Measurements from ENCODE around the gene PSAP. TPM values are rescaled to one million over a fixed set of nuclear protein-coding genes. Genes with fewer than 3 reads are reported as not detected.

The PSAP gene
- total and polyA plus RNA-seq, 4 experiments from 2014 or later = 248 to 611 (median 324) TPM

DNA sequence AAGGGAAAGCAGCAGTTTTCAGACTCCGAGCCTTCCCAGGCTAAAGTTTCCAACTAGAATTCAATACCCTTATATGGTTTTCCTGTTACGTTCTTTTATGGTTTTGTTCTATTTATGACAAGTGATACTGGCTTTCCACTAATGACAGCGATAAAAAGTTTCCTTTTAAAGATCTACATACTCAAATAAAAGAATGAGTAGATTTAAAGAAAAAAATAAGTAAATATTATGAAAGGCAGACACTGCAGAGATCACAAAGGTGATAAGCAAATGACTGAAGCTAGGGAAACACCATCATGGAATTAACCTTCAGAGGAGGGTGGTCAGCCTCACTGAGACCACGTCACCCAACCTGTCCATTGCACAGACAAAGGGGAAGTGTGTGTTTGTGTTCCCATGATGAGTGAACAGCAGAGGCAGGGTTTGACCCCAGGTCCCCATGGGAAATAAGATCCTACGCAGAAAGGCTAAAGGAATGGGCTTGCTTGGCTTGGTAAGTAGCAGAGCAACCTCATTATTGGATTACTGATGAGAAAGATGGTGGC lies 81.7 kb downstream of the PSAP start:
- peaks cover 24% of the 10 kb centered on the region for H3K36me3 ChIP-seq (ENCODE audit: insufficient read depth, low read length)
- H3K36me3 Mint-ChIP-seq = peaks cover 46 to 73% of the 10 kb centered on the region in 2 donors
- H3K9me3 Mint-ChIP-seq = peaks cover 0 to 2% (median 0%) of the 10 kb centered on the region in 8 donors

DNA sequence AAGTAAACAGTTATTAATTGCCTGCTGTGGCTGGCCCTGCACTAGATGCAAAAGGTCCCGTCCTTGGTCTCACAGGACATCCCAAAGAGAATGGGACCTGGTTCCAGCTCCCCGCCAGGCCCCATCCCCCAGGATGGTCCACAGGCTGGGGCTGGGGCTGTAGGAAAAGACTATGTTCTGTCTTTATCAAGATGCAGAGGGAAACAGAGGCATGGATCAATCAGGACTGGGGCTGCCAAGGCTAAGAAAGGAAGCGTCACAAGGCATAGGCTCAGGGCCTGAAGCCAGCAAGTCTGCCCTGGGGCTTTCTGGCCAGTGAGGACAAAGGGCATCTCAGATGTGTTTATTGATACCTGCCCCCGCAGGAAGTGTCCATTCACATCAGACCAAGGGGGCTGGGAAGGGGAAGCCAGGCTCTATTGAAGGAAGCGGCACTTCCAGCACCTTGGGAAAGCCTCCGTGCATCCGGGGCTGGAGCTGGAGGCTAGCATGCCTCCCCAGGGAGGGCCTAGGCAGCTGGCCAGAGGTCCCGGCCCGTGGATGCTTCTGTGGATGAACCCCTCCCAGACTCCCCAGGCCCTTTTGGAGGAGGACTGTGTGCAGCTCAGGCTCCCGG lies 83.5 kb downstream of the PSAP start:
- ChIA-PET CTCF (ENCODE audit: partially characterized antibody) (interaction anchor here (1.0 to 16.3 kb wide), 11 partner anchors 10 to 103 kb away, joined by 3 to 379 read pairs (median 5); no protein-coding TSS in a partner anchor), POLR2A (ENCODE audit: partially characterized antibody) (interaction anchor here (0.8 to 18.5 kb wide), 8 partner anchors 20 to 83 kb away, joined by 3 to 1035 read pairs (median 10); partner anchors contain the start of gene PSAP)
- no peaks in the 10 kb centered on the region for H3K27me3 ChIP-seq (ENCODE audit: insufficient read depth, low read length)
- H3K4me1 ChIP-seq (ENCODE audit: insufficient read depth, low read length) = peaks cover 95% of the 10 kb centered on the region
- peak overlapping the region; percentile 93 to 99 (median 97) for H3K27ac Mint-ChIP-seq
- peaks cover 0 to 2% (median 0%) of the 10 kb centered on the region in 8 donors for H3K9me3 Mint-ChIP-seq
- H3K36me3 ChIP-seq (ENCODE audit: insufficient read depth, low read length) = peaks cover 41% of the 10 kb centered on the region
- H3K4me1 Mint-ChIP-seq = peaks cover 61 to 99% (median 80%) of the 10 kb centered on the region in 4 donors
- H3K27me3 Mint-ChIP-seq = no peaks in the 10 kb centered on the region
- no peaks in the 10 kb centered on the region for H3K9me3 ChIP-seq (ENCODE audit: control insufficient read depth in 1 of 2, low read length in 2 of 2)
- intact Hi-C loops (cut with micrococcal nuclease) = loop anchor here (2.0 kb wide), 1 partner anchor 83 kb away; the partner anchor contains the start of gene PSAP
- H3K4me3 Mint-ChIP-seq = peak overlapping the region; percentile 70 to 96 (median 88)
- peak overlapping the region in 1 of 2 donors; percentile 25 for H3K4me3 ChIP-seq (ENCODE audit: low read length in 2 of 2)
- peak overlapping the region; percentile 93 for H3K27ac ChIP-seq (ENCODE audit: low read depth, low read length)
- no peak for DNase-seq
- peaks cover 53 to 86% of the 10 kb centered on the region in 2 donors for H3K36me3 Mint-ChIP-seq

More for the DNA sequence above, 81.7 kb downstream of the PSAP start:
- H3K4me1 Mint-ChIP-seq = peaks cover 57 to 93% (median 72%) of the 10 kb centered on the region in 4 donors
- H3K27me3 ChIP-seq (ENCODE audit: insufficient read depth, low read length) = no peaks in the 10 kb centered on the region
- peak overlapping the region; percentile 86 to 97 (median 95) for H3K4me3 Mint-ChIP-seq
- H3K4me3 ChIP-seq (ENCODE audit: low read length in 2 of 2) = peak overlapping the region; percentile 84 to 95
- POLR2A ChIA-PET (ENCODE audit: partially characterized antibody) = interaction anchor here (1.1 to 18.5 kb wide), 7 partner anchors 22 to 82 kb away, joined by 3 to 1035 read pairs (median 32); partner anchors contain the start of gene PSAP
- H3K4me1 ChIP-seq (ENCODE audit: insufficient read depth, low read length) = peaks cover 85% of the 10 kb centered on the region
- no peaks in the 10 kb centered on the region for H3K27me3 Mint-ChIP-seq
- H3K27ac ChIP-seq (ENCODE audit: low read depth, low read length) = peak overlapping the region; percentile 93
- DNase-seq = peak in 1 of 5 donors; percentile 74
- peak overlapping the region; percentile 90 to 99 (median 97) for H3K27ac Mint-ChIP-seq
- H3K9me3 ChIP-seq (ENCODE audit: control insufficient read depth in 1 of 2, low read length in 2 of 2) = no peaks in the 10 kb centered on the region
- intact Hi-C loops (cut with micrococcal nuclease) = loop anchor here (1.0 to 2.0 kb wide), 5 partner anchors 12 to 450 kb away; partner anchors contain the start of genes PSAP and SLC29A3
- CTCF ChIA-PET (ENCODE audit: partially characterized antibody) = interaction anchor here (0.7 to 16.3 kb wide), 8 partner anchors 12 to 199 kb away, joined by 3 to 379 read pairs (median 9); no protein-coding TSS in a partner anchor

GRCh38 chr10:71766717-71767419 lies 84.2 kb downstream of the PSAP start:
- Histone ChIP-seq H3K4me3 (ENCODE audit: low read length in 2 of 2) (peak overlapping the region in 1 of 2 donors; percentile 25), H3K4me1 (ENCODE audit: insufficient read depth, low read length) (peaks cover 97% of the 10 kb centered on the region), H3K36me3 (ENCODE audit: insufficient read depth, low read length) (peaks cover 48% of the 10 kb centered on the region), H3K27me3 (ENCODE audit: insufficient read depth, low read length) (no peaks in the 10 kb centered on the region), H3K27ac (ENCODE audit: low read depth, low read length) (peak overlapping the region; percentile 93), H3K9me3 (ENCODE audit: control insufficient read depth in 1 of 2, low read length in 2 of 2) (no peaks in the 10 kb centered on the region)
- POLR2A ChIA-PET (ENCODE audit: partially characterized antibody) = interaction anchor here (0.8 to 18.5 kb wide), 8 partner anchors 20 to 84 kb away, joined by 3 to 1035 read pairs (median 10); partner anchors contain the start of gene PSAP
- CTCF ChIA-PET (ENCODE audit: partially characterized antibody) = interaction anchor here (1.0 to 16.3 kb wide), 11 partner anchors 10 to 102 kb away, joined by 3 to 379 read pairs (median 5); no protein-coding TSS in a partner anchor
- intact Hi-C loops (cut with micrococcal nuclease) = no loop called here
- peaks cover 0 to 2% (median 0%) of the 10 kb centered on the region in 8 donors for H3K9me3 Mint-ChIP-seq
- H3K27me3 Mint-ChIP-seq = no peaks in the 10 kb centered on the region
- DNase-seq = peak in 1 of 5 donors; percentile 29
- peaks cover 67 to 99% (median 84%) of the 10 kb centered on the region in 4 donors for H3K4me1 Mint-ChIP-seq
- peak overlapping the region; percentile 68 to 95 (median 78) for H3K4me3 Mint-ChIP-seq
- peaks cover 48 to 85% of the 10 kb centered on the region in 2 donors for H3K36me3 Mint-ChIP-seq
- peak overlapping the region; percentile 93 to 99 (median 95) for H3K27ac Mint-ChIP-seq

Small RNAs within 50 kb of the gene (microRNA-seq; reads per million reads assigned to microRNA genes)
- gene MIR7152 (ENCODE audit: borderline microRNAs expressed, borderline number of aligned reads, borderline replicate concordance) = not detected

Other genes starting within 250 kb of the PSAP start
- gene C10orf105, start 131.5 kb downstream of the PSAP start, total RNA-seq = under 1 TPM; 0.11 to 0.12 TPM
- gene C10orf105, start 131.5 kb downstream of the PSAP start, polyA plus RNA-seq = under 1 TPM; 0.07 TPM
- 10 to 100 TPM; 97.8 to 98.4 TPM for gene VSIR, start 77.7 kb downstream of the PSAP start, total RNA-seq
- gene VSIR, start 77.7 kb downstream of the PSAP start, polyA plus RNA-seq = 100 to 1,000 TPM; 350 to 372 TPM
- gene CHST3, start 113.1 kb upstream of the PSAP start, total RNA-seq = not detected
- gene CHST3, start 113.1 kb upstream of the PSAP start, polyA plus RNA-seq = not detected
- 100 to 1,000 TPM; 552 to 556 TPM for gene SPOCK2, start 237.3 kb upstream of the PSAP start, total RNA-seq
- gene SPOCK2, start 237.3 kb upstream of the PSAP start, polyA plus RNA-seq = 100 to 1,000 TPM; 174 to 260 TPM